Stimulated activated CD4-positive, alpha-beta T cell treated with anti-CD3 and anti-CD28 coated beads, Interleukin-12 subunit alpha, Interleukin-12 subunit beta, amount 100 ng/mL, for 4 hours (primary cell): ENCODE results near the gene MBIP.

Experiments
- DNase-seq: peaks from one replicate; pipeline ENCODE4 v3.0.0-alpha.2; 2020

MBIP gene

GRCh38 chr14:36306836-36307235, 13.6 kb downstream of the MBIP start:
- DNase-seq, result no peak

- no peak for DNase-seq
Measured at GRCh38 chr14:36304895-36305294, 15.5 kb downstream of the MBIP start.

DNA sequence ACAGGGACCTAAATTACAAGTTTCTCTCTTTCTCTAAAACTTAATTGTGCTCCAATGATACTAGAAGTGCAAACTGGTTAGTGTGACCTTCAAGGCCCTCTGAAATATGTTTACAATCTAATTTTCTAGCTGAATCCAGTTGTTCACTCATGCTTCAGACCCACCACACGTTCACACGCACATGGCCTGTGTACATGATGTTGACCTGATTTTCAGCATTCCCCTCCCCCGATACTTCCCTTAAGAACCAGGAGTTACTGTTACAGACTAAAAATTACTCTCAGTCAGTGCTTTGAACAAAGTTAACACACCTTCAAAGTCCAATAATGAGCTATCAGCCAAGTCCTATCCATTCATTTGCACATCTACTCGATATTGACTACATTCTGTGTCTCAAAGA, 16.5 kb downstream of the MBIP start:
- no peak for DNase-seq

GRCh38 chr14:36302823-36303222, 17.6 kb downstream of the MBIP start:
- no peak for DNase-seq

- DNase-seq, result no peak
Measured at GRCh38 chr14:36301159-36301558, 19.3 kb downstream of the MBIP start.

- DNase-seq, result no peak
Measured at GRCh38 chr14:36300337-36300736, 20.1 kb downstream of the MBIP start.

GRCh38 chr14:36295642-36296627, 24.5 kb downstream of the MBIP start:
- DNase-seq, result no peak

DNA sequence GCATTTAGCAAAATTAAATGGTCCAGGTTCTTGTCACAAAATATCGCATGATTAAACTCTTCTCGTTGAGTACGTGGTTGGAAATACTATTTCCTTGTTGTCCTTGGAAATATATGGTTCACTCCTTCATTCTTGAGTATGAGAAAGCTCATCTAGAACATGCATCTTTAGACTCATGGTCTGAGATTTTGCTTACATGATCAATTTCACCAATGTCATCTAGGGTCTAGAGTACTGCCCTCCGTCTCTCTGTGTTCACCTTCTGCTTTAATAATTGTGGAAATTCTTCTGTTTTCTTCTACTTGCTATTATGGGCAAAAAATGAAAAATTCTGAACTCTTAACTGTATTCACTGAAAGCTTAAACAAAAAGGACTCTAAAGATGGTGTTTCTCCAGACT, 25.9 kb downstream of the MBIP start:
- DNase-seq, result no peak

- DNase-seq, result no peak
Measured at GRCh38 chr14:36293824-36294223, 26.6 kb downstream of the MBIP start.

- no peak for DNase-seq
Measured at GRCh38 chr14:36289954-36290353, 30.5 kb downstream of the MBIP start.

DNA sequence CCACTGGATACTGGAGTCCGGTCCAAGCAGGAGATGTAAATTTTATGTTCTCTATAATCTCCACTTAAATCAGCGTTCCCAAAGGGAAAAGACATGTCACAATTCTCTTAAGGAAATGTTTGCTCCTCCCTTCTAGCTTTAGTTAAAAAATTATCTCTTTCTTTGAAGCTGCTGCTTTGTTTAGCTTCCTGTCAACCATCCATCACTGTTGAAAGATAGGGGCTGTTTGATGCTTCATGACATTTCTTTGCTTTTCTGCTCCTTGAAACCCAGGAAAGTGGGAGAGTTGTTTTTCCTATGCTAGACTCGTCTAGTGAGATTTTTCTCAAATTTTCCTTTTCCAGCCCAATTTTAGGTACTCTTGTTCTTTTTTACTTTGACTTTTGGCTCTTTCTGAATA, 31.9 kb downstream of the MBIP start:
- no peak for DNase-seq

- no peak for DNase-seq
Measured at GRCh38 chr14:36284971-36285595, 35.4 kb downstream of the MBIP start.

DNA sequence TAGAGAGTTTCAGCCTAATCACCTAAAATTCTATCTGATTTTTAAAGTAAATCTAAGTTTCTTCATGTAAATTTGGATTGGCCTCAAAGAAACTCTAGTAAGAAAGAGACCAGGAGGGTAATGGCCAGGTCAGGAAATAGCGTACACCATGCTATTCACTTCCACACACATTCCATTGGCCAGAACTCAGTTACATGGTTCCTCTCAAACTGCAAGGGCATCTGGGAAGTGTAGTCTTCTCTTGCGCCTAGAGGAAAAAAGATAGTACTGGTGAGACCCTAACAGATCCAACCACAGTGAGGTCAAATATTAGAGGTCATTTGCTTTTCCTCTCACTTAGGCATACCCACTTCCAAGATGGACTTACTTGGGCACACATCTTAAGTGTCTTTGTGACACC, 39.1 kb downstream of the MBIP start:
- no peak for DNase-seq

GRCh38 chr14:36279306-36280190, 40.9 kb downstream of the MBIP start:
- DNase-seq, result no peak

DNA sequence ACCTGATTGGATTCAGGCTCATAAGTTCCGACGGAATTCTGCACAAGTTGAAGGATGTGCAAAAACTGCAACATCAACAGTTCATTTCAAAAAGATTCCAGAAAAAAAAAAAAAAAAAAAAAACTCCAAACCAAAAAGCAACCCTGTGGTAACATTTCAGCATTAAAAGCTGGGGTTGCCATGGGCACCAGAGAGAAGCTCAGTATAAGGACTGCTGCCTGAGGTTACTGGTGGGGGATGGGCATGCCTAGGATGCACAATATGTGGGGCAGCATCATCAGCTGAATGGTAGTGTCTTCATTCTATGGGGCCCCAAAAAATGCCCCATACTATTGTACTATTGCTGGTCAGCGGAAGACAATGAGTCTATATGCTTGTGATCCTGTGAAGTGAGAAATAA, 44.7 kb downstream of the MBIP start:
- no peak for DNase-seq

DNA sequence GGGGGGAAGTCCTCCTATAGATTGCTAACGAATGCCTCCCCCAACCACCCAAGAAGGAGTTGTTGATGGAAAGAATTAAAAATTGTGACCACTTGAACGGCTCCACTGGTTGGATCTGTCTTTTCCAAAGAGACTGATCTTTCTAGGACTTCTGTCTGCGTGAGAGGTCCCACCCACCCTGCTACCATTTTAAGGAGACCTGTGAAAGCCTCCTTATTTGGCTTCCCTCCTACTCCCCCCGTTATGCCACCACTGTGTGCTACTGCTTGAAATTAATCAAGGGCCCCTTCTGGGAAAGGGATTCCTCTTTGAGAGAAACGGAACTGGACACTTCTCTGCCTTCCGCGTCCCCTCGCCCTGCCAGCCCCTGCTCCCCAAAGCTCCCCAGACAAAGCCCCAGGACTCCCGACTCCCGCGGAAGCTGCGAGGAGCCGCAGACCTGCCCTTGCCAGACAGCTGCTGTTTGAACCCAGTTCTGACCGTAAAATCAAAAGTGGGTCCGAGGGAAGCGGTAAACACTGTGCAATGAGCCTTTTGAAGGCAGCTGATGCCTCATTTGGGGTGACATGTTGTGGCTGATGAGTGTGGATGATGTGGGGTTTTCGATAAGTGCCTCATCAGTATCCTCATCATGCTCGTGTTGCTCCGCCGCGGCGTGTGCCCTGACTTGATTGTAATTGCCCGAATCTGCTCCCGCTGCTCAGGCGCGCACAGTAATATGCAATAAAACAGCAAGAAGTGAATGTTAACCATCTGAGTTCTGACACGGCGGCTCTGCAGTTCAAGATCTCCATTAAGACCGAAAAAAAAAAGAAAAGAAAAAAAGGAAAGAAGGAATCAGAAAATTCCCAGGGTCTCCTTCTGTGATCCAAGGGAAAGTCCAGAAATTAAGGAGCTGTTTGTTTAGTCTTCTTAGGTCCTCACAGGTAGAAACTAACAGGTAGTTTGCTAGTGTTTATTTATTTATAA, 48.2 kb downstream of the MBIP start:
- DNase-seq, result peak; percentile 1

GRCh38 chr14:36271222-36271621, 49.2 kb downstream of the MBIP start:
- DNase-seq, result no peak

GRCh38 chr14:36270191-36270590, 50.2 kb downstream of the MBIP start:
- no peak for DNase-seq

DNA sequence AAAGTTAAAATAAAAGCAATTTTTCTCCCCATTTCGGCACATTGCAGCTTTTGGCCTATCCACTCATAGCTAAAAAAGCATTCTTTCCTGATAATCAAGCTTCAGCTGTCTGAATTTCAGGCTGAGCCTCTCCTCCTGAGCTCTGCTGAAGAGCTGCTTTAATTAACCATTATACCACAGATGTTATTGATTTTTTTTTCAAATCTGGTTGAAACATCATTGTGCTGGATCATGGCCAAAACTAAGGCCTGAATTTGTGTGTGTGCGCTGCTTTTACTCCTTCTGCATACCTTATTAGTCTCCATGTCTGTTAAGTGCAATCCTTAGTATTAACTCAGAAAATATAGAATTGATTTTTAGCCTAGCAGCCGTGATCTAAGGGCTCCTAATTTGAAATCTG, 52.3 kb downstream of the MBIP start:
- no peak for DNase-seq

- no peak for DNase-seq
Measured at GRCh38 chr14:36264595-36264994, 55.8 kb downstream of the MBIP start.

GRCh38 chr14:36264107-36264506, 56.3 kb downstream of the MBIP start:
- DNase-seq, result no peak
